Measurements from ENCODE around the gene KDM6B.

The KDM6B gene, protein sequence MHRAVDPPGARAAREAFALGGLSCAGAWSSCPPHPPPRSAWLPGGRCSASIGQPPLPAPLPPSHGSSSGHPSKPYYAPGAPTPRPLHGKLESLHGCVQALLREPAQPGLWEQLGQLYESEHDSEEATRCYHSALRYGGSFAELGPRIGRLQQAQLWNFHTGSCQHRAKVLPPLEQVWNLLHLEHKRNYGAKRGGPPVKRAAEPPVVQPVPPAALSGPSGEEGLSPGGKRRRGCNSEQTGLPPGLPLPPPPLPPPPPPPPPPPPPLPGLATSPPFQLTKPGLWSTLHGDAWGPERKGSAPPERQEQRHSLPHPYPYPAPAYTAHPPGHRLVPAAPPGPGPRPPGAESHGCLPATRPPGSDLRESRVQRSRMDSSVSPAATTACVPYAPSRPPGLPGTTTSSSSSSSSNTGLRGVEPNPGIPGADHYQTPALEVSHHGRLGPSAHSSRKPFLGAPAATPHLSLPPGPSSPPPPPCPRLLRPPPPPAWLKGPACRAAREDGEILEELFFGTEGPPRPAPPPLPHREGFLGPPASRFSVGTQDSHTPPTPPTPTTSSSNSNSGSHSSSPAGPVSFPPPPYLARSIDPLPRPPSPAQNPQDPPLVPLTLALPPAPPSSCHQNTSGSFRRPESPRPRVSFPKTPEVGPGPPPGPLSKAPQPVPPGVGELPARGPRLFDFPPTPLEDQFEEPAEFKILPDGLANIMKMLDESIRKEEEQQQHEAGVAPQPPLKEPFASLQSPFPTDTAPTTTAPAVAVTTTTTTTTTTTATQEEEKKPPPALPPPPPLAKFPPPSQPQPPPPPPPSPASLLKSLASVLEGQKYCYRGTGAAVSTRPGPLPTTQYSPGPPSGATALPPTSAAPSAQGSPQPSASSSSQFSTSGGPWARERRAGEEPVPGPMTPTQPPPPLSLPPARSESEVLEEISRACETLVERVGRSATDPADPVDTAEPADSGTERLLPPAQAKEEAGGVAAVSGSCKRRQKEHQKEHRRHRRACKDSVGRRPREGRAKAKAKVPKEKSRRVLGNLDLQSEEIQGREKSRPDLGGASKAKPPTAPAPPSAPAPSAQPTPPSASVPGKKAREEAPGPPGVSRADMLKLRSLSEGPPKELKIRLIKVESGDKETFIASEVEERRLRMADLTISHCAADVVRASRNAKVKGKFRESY (N-terminal part only)

DNA sequence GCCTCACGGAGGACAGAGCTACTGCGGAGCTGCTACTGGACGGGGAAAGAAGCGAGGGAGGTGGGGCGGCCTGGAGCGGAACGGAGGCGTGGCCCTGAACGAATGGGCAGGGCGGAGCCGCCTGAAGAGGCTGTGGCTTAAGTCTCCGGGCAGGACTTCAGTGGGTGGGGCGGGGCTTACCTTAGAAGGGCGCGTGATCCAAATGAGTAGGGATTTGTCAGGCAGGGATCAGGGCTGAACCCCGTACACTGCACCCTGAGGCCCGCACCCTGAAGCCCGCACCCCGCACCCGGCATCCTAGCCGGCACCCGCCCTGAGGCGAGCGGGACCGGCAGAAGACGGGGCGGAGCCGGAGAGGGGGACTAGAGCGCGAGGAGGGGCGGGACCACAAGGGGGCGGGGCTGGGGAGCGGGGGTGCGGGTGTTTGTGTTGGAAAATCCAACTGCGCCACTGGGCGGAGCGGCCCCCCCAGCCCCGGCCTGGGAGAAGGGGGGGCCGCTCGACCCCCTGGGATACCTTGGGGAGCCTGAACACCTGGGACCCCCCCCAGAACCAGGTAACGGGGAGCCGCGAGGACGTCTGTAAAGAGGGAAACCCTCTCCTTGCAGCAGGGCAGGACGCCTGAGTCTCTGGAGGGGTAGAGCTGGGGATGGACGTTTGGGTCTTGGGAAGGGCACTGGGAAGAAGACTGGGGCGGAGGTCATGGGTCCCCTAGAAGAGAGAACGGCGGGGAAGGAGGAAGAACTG is at the start of gene KDM6B:
KDM6B (plus strand) TSS at position 423 of the 747 bp plus-strand sequence. CDS start 11,338 bp downstream, outside the sequence.
- peak; percentile 94 to 97 (median 97) for DNase-seq

DNA sequence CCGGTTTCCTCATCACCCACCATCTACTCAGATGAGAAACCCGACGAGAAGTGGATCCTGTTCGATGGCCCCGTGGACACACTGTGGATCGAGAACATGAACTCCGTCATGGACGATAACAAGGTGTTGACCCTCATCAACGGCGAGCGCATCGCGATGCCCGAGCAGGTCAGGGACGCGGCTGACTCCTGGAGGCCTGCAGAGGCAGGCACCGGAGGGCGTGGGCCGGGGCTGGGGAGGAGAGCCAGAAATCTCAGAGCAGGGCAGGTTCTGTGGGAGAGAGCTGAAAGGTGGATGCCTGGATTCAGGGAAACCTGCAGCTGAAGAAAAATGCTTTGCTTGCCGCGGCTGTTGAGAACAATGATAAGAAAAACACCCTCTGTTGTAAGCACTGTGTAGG is 47.2 kb upstream of the KDM6B start:
- DNase-seq = no peak

DNA sequence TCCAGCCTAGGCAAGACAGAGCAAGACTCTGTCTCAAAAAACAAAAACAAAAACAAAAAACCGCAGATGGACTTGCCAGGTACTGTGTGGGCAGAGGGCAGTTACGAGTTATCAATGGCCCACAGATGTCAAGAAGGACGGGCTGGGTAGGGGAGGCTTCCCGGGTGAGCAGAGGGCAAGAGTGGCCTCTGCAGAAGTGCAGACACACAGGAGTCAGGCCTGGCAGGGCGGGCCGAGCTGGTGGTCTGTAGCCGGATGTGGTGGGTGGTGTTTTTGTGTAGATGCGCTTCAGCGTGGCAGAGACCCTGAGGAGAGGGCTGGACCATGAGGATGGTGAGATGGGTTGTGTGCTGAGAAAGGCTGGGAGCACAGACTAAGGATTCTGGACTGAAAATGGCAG is 44.9 kb upstream of the KDM6B start:
- DNase-seq = no peak

DNA sequence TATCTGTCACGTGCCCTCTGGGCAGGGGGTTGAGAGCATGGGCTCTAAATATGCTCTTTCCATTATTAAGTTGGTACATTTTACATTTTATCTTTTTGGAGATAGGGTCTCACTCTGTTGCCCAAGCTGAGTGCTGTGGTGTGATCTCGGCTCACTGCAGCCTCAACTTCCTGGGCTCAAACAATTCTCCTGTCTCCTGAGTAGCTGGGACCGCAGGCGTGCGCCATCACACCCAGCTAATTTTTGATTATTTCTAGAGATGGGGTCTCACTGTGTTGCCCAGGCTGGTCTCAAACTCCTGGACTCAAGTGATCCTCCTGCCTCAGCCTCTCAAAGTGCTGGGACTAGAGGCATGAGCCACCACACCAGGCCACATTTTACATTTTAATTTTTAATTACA is 43.9 kb upstream of the KDM6B start:
- DNase-seq = no peak

DNA sequence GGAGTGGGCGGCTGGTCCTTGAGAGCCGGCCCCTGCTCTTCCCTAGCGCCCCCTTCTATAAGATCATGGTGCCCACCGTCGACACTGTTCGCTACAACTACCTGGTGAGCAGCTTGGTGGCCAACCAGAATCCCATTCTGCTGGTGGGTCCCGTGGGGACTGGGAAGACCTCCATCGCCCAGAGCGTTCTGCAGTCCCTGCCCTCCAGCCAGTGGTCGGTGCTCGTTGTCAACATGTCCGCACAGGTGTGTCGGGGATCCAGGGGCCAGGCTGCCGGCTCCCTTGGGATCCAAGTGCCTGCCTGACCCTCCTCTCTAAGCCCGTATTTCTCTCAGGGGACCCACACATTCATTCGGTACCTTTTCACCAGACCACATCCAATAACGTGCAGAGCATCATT is 41.4 kb upstream of the KDM6B start:
- DNase-seq = no peak

DNA sequence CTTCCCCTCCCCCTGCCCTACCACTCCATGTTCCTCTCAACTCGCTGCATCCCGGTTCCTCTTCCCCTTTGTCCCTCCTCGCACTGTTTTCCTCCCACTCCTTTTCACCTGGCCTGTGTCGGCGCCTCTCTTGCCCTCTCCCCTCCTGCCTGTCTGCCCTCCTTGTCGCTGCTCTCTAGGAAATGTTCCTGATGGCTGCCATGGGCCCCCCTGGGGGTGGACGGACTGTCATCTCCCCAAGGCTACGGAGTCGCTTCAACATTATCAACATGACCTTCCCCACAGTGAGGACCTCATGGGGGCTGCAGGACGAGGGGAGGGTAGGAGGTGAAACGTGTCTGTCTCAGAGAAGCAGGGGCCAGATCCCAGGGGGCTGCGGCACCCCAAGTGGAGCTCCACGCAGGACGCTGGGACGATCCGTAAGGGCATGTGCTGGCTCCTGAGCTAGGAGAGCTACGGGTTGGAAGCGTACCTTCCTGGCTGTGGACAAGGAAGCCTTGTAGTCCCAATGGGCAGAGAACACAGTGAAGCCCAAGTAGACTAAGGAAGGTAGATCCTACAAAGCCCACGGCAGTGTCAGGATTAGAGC is 39.8 kb upstream of the KDM6B start:
- peak in 1 of 3 donors; percentile 9 for DNase-seq

DNA sequence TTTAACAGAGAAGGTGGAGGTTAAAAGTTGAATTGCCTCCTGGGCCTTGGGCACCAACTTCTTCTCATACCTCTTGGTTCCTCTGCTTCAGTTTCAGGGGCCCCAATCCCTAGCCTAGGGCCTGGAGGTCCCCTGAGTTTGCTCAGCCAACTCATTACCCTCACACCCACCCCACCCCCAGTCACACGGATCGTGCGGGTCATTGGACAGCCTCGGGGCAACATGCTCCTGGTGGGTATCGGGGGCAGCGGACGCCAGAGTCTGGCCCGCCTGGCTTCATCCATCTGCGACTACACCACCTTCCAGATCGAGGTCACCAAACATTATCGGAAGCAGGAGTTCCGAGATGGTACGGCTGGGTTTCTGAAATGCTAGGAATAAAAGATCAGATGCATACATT is 36.0 kb upstream of the KDM6B start:
- DNase-seq = no peak

DNA sequence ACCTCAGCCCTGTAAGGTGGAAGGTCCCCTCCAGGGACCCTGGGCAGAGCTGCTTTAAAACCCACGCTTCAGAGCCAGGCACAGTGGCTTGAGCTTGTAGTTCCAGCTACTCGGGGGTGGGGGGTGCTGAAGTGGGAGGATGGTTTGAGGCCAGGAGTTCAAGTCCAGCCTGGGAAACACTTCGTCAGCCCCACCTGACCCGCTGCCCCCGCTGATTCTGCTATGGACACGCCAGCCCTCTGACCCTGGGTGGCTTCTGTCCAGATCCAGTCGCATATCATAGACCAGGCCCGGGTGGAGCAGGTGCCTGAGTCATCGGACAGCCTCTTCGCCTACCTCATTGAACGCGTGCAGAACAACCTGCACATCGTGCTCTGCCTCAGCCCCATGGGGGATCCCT is 35.2 kb upstream of the KDM6B start:
- DNase-seq = no peak

DNA sequence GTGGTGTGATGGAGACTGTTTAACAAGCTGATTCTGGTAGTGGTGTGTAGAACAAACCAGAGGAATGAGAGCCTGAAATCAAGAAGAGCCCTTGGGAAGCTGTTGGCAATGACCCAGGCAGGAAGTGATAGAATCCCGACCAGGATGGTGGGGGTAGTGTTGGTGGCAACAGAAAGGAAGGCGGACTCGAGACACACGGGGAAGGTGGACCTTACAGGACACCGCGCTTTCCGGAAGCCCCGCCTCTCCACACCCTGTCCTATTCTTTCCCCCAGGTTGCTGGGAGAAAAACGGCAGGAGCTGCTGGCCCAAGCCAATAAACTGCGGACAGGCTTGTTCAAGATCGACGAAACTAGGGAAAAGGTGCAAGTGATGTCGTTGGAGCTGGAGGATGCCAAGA is 30.0 kb upstream of the KDM6B start:
- DNase-seq = no peak

DNA sequence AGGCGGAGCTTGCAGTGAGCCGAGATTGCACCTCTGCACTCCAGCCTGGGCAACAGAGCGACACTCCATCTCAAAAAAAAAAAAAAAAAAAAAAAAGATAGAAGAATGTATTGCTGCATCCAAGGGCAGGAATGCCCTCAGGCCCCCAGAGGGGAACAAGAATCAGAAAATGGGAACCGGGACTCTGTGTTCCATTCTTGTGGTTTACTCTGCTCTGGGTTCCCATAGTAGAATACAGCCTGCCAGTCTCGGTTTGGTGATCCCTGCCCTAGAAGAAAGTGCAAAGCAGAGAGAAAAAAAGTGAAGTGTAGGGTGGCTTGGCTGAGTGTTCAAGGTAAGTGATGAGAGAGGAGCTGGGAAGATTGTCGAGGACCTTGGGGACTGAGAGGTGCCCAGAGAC is 27.4 kb upstream of the KDM6B start:
- peak; percentile 28 to 43 (median 36) for DNase-seq

DNA sequence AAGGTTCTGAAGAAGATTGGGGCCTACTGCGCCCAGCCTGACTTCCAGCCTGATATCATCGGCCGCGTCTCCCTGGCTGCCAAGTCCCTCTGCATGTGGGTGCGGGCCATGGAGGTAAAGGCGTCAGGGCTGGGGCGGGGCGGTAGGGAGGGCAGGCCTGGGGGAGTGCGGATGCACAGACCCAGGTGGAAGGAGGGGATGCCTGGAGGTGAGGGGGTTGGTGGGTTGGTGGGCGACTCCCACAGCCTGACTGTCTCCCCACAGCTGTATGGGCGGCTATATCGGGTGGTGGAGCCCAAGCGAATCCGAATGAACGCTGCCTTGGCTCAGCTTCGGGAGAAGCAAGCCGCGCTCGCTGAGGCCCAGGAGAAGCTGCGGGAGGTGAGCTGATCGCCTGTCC is 26.8 kb upstream of the KDM6B start:
- no peak for DNase-seq

DNA sequence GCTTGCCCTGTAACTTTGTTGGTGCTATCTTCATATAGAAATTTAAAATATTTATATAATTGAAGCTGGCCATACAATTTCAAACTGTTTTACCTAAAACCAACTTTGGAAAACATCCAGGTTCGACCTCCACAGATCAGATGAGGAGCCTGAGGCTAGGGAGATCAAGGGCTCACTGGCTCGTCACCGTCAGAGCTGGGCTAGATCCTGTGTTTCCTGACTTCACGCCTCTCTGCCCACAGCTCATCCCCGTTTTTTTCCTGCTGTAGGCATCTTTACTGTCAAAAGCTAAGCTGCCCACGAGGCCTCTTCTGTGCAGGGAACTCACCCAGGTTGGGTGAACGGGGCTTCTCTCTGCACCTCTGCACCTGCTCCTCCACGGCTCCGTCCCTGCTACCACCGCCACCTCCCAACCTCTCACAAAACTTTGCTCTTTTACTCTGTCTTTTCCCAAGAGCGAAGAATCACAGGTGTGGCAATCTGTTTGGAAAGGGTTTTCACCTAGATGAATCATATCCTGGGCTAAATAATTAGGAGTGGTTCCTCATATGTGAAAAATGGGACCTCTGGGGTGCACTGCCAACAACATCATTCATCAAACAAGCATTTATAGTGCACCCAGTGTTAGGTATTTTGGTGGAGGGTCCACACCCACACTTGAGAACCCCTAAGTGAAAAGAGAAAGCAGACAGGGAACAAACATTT is 24.8 kb upstream of the KDM6B start:
- DNase-seq = no peak

DNA sequence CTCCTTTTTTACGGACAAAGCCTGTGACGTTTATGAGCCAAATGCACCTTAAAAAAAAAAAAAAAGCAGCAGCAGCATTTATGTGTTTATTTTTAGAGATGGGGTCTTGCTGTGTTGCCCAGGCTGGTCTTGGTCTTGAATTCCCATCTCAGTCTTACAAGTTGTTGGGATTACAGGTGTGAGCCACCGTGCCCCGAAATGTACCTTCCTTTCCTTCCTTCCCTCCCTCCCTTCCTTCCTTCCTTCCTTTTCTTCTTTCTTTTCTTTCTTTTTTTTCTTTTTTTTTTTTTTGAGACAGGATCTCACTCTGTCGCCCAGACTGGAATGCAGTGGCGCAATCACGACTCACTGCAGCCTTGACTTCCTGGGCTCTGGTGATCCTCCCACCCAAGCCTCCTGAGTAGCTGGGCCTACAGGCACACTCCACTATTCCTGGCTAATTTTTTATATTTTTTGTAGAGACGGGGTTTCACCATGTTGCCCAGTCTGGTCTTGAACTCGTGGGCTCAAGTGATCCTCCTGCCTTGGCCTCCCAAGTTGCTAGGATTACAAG is 24.1 kb upstream of the KDM6B start:
- DNase-seq = peak in 2 of 3 donors; percentile 15

DNA sequence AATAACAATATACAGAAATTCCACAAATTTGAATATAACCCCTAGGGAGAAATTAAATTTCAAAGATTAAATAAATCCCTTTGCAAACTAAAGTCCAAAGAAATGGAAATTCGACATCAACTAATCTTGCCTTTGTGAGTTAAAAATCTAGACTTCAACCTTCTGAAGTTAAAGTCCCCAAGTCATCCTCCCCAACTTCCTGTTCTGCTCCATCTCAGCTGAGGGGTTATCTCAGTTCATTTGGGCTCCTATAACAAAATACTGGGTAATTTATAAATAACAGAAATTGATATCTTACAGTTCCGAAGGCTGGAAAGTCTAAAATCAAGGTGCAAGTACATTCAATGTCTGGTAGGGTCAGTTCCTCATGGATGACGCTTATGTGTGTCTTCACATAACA is 22.8 kb upstream of the KDM6B start:
- DNase-seq = peak; percentile 21 to 41 (median 29)

DNA sequence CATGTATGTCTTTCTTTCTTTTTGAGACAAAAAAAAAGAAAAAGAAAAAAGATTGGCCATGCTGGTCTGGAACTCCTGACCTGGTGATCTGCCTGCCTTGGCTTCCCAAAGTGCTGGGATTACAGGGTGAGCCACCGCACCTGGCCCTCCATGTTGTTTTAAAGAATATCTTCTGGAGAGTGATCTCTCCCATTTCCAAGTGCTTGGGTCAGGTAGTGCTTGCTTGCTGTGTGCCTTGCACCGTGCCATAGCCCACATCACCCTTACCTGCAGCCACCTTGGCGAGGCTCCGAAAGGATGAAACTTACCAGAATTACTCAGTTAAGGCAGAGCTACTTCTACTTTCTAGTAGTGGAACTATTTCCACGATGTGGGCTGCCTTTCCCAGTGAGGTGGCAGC is 19.0 kb upstream of the KDM6B start:
- no peak for DNase-seq

DNA sequence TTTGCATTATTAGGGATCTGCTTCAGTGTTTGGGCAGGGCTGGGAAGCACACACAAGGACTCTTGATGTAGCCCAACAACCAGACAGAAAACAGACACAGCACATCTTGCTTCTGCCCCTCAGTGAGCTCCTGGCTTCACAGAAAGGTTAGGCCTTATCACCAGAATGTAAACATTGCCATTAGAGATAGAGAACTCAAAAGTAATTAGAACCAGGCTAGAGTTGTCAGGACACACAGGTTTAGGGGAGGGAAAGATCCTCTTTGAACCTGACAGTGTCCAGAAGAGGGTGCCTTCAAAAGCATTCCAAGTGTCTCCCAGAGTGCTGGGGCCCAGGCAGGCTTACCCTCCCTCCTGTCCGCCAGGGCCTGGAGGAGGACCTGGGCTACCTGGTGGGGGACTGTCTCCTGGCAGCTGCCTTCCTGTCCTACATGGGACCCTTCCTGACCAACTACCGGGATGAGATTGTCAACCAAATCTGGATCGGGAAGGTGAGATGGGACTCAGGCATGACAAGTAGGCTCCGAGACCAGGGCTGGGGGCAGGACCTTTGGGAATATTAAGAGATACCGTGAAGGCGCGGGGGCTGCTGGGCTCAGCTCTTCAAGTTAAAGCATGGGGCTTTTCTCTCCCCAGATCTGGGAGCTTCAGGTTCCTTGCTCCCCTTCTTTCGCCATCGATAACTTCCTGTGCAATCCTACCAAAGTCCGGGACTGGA is 16.9 kb upstream of the KDM6B start:
- DNase-seq = no peak

DNA sequence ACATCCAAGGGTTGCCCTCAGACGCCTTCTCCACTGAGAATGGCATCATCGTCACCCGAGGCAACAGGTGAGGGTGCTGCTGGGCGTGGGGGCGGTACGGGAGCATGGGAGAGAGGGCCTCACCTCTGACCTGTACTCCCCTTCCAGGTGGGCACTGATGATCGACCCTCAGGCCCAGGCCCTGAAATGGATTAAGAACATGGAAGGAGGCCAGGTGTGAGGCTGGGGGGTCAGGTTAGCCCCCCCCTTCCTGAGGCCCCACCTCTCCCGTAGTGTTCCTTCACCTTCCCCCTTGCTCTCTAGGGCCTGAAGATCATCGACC is 16.4 kb upstream of the KDM6B start:
- DNase-seq = no peak

DNA sequence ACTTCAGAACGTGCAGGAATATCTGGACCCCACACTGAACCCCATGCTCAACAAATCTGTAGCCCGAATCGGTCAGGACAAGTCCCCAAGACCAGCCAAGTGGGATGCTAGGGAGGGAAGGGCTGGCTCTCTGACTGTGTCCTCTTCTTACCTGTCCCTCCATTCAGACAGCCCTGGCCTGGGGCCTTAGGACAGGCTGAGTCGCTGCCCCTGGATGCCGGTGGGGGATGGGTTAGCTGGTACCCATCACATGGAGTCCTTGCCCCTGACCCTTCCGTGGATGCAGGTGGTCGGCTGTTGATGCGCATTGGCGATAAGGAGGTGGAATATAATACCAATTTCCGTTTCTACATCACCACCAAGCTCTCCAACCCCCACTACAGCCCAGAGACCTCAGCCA is 16.0 kb upstream of the KDM6B start:
- no peak for DNase-seq

DNA sequence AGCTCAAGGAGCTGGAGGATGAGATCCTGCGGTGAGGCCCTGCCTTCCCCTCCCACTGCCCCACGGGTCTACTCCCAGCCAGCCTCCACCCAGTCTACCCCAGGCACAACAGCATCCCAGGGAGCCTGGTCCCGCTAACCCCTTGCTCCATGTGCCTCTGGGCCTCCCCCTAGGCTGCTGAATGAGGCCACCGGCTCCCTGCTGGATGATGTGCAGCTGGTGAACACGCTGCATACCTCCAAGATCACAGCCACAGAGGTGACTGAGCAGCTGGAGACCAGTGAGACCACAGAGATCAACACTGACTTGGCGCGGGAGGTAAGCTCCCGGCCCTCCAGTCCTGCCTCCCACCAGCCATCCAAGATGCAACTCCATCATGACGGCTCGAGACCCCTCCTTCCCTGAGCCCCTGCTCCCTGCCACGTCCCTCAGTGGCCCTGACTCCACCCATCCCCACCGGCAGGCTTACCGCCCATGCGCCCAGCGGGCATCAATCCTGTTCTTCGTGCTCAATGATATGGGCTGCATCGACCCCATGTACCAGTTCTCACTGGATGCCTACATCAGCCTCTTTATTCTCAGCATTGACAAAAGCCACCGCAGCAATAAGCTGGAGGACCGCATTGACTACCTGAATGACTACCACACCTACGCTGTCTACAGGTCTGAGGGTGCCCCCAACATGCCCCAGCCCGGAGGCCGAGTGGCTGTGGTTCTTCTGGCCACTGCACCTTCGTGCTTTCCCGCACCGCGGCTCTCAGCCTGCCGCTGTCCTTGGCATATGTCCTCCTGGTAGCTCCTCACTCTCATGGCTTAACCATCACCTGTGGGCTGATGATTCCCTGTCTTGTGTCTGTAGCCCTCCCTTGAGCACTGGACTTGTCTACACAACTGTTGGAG is 15.0 kb upstream of the KDM6B start:
- no peak for DNase-seq

DNA sequence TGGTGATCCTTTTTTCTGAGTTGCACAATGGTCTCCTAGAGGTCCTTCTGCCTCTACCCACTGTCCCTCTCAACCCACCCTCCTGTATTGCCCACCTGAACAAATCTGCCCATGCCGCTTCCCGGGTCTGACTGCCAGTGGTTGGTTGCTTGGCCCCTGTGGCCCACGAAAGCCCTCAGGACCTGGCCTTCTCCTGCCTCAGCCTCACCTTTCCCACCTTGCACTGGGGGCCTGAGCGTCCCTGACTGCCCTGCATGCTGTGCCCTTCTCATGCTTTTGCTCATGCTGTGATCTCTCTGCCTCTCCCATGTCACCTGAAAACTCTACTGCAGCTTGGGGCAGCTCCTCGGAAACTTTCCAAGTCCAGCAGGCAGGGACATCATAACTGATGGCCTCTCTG is 13.8 kb upstream of the KDM6B start:
- DNase-seq = no peak
